Endothelial cell of umbilical vein (primary cell): ENCODE results near the gene NXPE1. TPM values are rescaled to one million over a fixed set of nuclear protein-coding genes. Genes with fewer than 3 reads are reported as not detected.

Experiments
- BruUV-seq: library from RNA; stranded (reverse); fragments of 400-500 nt; replicated peaks from 2 replicates; lab custom pipeline; 2021; lab: Mats Ljungman, UMichigan
- CTCF ChIA-PET: fragments of 300-600, 350-600 bp; sonication (Branson Sonifier 250); formaldehyde crosslinking; loops from one replicate; lab custom pipeline; 2021; ENCODE audit warnings: antibody characterized with exemption, inconsistent platforms; lab: Charles Lee
- POLR2A ChIA-PET: fragments of 300-600, 350-600 bp; sonication (Branson Sonifier 250); formaldehyde crosslinking; loops from one replicate; lab custom pipeline; 2021; ENCODE audit warnings: antibody characterized with exemption, inconsistent platforms; lab: Charles Lee
- DNase-seq: peaks from one replicate; pipeline ENCODE4 v3.0.0-alpha.2; 2011; ENCODE audit warnings: low read depth, low spot score
- FAIRE-seq: peaks from 2 replicates; lab custom pipeline; 2011; peaks lifted over from hg19 to GRCh38; lab: Jason Lieb, UNC
- H2AFZ ChIP-seq: 2 replicates; pipeline ENCODE4 v1.6.0; 2012; ENCODE audit warnings: low read depth, low read length, control low read depth, inconsistent platforms
- H3K27ac ChIP-seq: 2 replicates; pipeline ENCODE4 v1.5.1; 2011; ENCODE audit warnings: low read depth, mild to moderate bottlenecking, control low read depth, low read length, moderate library complexity; ENCODE audit not compliant: insufficient read depth
- H3K27me3 ChIP-seq, 2 experiments: 2 replicates each; pipeline versions ENCODE4 v1.6.0 to v1.6.1; 2011; ENCODE audit warnings: low read length in 2 of 2, mixed read lengths in 1 of 2; ENCODE audit not compliant: control insufficient read depth in 2 of 2, insufficient read depth in 2 of 2
- H3K36me3 ChIP-seq, 2 experiments: 2 replicates in 1 of 2; 3 replicates in 1 of 2; pipeline ENCODE4 v1.5.1; 2011; ENCODE audit warnings: low read length in 2 of 2, mild to moderate bottlenecking in 1 of 2, moderate library complexity in 1 of 2; ENCODE audit not compliant: control insufficient read depth in 2 of 2, insufficient read depth in 2 of 2; ENCODE audit errors: extremely low read depth in 1 of 2
- H3K4me1 ChIP-seq: 3 replicates; pipeline ENCODE4 v1.5.1; 2011; ENCODE audit warnings: mild to moderate bottlenecking, low read length; ENCODE audit not compliant: control insufficient read depth, insufficient read depth; ENCODE audit errors: extremely low read depth
- H3K4me2 ChIP-seq: 2 replicates; pipeline ENCODE4 v1.6.1; 2011; ENCODE audit warnings: low read length, control low read depth, mixed read lengths; ENCODE audit not compliant: insufficient read depth
- H3K4me3 ChIP-seq, 3 experiments: fragments of 200-600 bp in 1 of 3; sonication (generic), shearing (Covaris generic) in 1 of 3; replicated peaks in 1 of 3; 2 replicates each; pipeline ENCODE4 v1.5.1; 2011 to 2016; ENCODE audit warnings: control low read depth in 3 of 3, low read length in 3 of 3, mild to moderate bottlenecking in 2 of 3, inconsistent platforms in 1 of 3, low read depth in 1 of 3, moderate library complexity in 1 of 3; ENCODE audit not compliant: insufficient read depth in 1 of 3
- H3K79me2 ChIP-seq: 2 replicates; pipeline ENCODE4 v1.6.0; 2012; ENCODE audit warnings: low read length, inconsistent platforms; ENCODE audit not compliant: control insufficient read depth, insufficient read depth
- H3K9ac ChIP-seq: replicated peaks from 2 replicates; pipeline ENCODE3; 2011; ENCODE audit warnings: low read length, control low read depth; ENCODE audit not compliant: insufficient read depth; ENCODE audit errors: extremely low read depth
- H3K9me1 ChIP-seq: replicated peaks from 3 replicates; pipeline ENCODE4 v1.6.0; 2011; ENCODE audit warnings: mild to moderate bottlenecking, low read length; ENCODE audit not compliant: control insufficient read depth, insufficient read depth; ENCODE audit errors: extremely low read depth
- H3K9me3 ChIP-seq: replicated peaks from 2 replicates; pipeline ENCODE4 v1.5.1; 2012; ENCODE audit warnings: low read length, inconsistent platforms; ENCODE audit not compliant: control insufficient read depth, insufficient read depth
- H4K20me1 ChIP-seq: replicated peaks from 2 replicates; pipeline ENCODE3; 2011; ENCODE audit warnings: mild to moderate bottlenecking, low read length; ENCODE audit not compliant: control insufficient read depth, insufficient read depth; ENCODE audit errors: extremely low read depth
- EZH2 ChIP-seq: IDR thresholded peaks from 2 replicates; pipeline ENCODE4 v1.6.1; 2012; ENCODE audit warnings: borderline replicate concordance, low read depth, mild to moderate bottlenecking, moderate library complexity, low read length, inconsistent platforms; ENCODE audit not compliant: severe bottlenecking
- FOS ChIP-seq: IDR thresholded peaks from 2 replicates; pipeline ENCODE4 v1.6.1; 2011; ENCODE audit warnings: mild to moderate bottlenecking, low read length, moderate library complexity, borderline replicate concordance; ENCODE audit not compliant: insufficient read depth
- MYC ChIP-seq: IDR thresholded peaks from one replicate; pipeline ENCODE4 v1.6.1; 2011; ENCODE audit warnings: mild to moderate bottlenecking, low read depth, low read length
- dilution Hi-C: fragments of 300-500 bp; cut with MboI; formaldehyde crosslinking; loops from one replicate; pipeline ENCODE4 v1.15.0; 2019; ENCODE audit warnings: low sequenced_read_pairs; ENCODE audit not compliant: extremely low pct_ligation_motif_present
- intact Hi-C: fragments of 100-400 bp; cut with micrococcal nuclease; formaldehyde crosslinking; loops from one replicate; pipeline ENCODE4 v1.10.0; 2022
- polyA plus RNA-seq, 4 experiments: library from polyadenylated mRNA; depleted of rRNA in 3 of 4; stranded (reverse) in 3 of 4; unstranded in 1 of 4; fragments of >200 nt; gene quantifications; 2 replicates each; pipeline versions ENCODE4 v1.2.1 to v1.2.3, GENCODE V29; 2011 to 2012; ENCODE audit warnings: missing spikeins in 1 of 4
- total RNA-seq: library from RNA; stranded (reverse); gene quantifications from 2 replicates; pipeline ENCODE4 v1.2.3, GENCODE V29; 2021

The NXPE1 gene
- total and polyA plus RNA-seq, 2 donors (not counting 3 experiments of a cell fraction or from before 2014, with no cell fraction given), result not detected

GRCh38 chr11:114496915-114497314 lies 62.8 kb downstream of the NXPE1 start:
- Histone ChIP-seq H3K27ac (no peak overlapping the region), H3K9me1 (no peaks in the 10 kb centered on the region), H3K79me2 (no peaks in the 10 kb centered on the region), H4K20me1 (no peaks in the 10 kb centered on the region), H3K9me3 (no peaks in the 10 kb centered on the region), H3K27me3 (no peaks in the 10 kb centered on the region), H2AFZ (no peak overlapping the region), H3K36me3 (no peaks in the 10 kb centered on the region), H3K4me1 (no peaks in the 10 kb centered on the region), H3K4me2 (no peak overlapping the region), H3K4me3 (no peak overlapping the region), H3K9ac (no peak overlapping the region)
- intact Hi-C loops, result no loop called here
- no TSS peak for BruUV-seq
- no peak for DNase-seq
- ChIA-PET CTCF (interaction anchor here (2.0 kb wide), 1 partner anchor 60 kb away, joined by 5 read pairs; no protein-coding TSS in a partner anchor), POLR2A (no interaction called here)
- dilution Hi-C loops, result no loop called here
- TF ChIP-seq MYC, result no peak
- no peak for FAIRE-seq

GRCh38 chr11:114483929-114484328 lies 75.8 kb downstream of the NXPE1 start:
- Histone ChIP-seq H3K9me3 (no peaks in the 10 kb centered on the region), H3K9me1 (no peaks in the 10 kb centered on the region), H2AFZ (no peak overlapping the region), H3K36me3 (no peaks in the 10 kb centered on the region), H3K4me1 (no peaks in the 10 kb centered on the region), H3K79me2 (no peaks in the 10 kb centered on the region), H3K9ac (no peak overlapping the region), H4K20me1 (no peaks in the 10 kb centered on the region), H3K4me2 (no peak overlapping the region), H3K27me3 (no peaks in the 10 kb centered on the region), H3K27ac (no peak overlapping the region), H3K4me3 (no peak overlapping the region)
- no peak for DNase-seq
- ChIA-PET POLR2A (no interaction called here), CTCF (interaction anchor here (1.0 kb wide), 1 partner anchor 143 kb away, joined by 4 read pairs; no protein-coding TSS in a partner anchor)
- intact Hi-C loops (no loop called here), dilution Hi-C loops (no loop called here)
- BruUV-seq, result no TSS peak
- FAIRE-seq, result no peak
- TF ChIP-seq EZH2, result no peak
- TF ChIP-seq FOS, result no peak
